Right lobe of liver (tissue), 4 donors: ENCODE data around the gene PNRC1.

Experiments used
- POLR2A ChIP-seq: fragments of 450-650 bp; IDR thresholded peaks from one replicate; pipeline ENCODE4 v1.6.1; 2017; ENCODE audit warnings: antibody characterized with exemption, mild to moderate bottlenecking
- TF ChIP-seq, protein P1 (sequence below), 4 donors: fragments of 200-600 bp in 3 of 4; fragments of 450-650 bp in 1 of 4; IDR thresholded peaks; one replicate each; pipeline versions ENCODE4 v1.5.1 to v1.8.0; 2016 to 2022; ENCODE audit warnings: antibody characterized with exemption in 4 of 4, mild to moderate bottlenecking in 2 of 4
- donor health status: DM: no; HTN: no; CAD: no.
- donor health status: DM: no; HTN: no; CAD: no.
- donor health status: DM: no; HTN: yes; CAD: no.

GRCh38 chr6:89054208-89054607 lies 26.3 kb upstream of the PNRC1 start:
- TF ChIP-seq, protein P1, sequence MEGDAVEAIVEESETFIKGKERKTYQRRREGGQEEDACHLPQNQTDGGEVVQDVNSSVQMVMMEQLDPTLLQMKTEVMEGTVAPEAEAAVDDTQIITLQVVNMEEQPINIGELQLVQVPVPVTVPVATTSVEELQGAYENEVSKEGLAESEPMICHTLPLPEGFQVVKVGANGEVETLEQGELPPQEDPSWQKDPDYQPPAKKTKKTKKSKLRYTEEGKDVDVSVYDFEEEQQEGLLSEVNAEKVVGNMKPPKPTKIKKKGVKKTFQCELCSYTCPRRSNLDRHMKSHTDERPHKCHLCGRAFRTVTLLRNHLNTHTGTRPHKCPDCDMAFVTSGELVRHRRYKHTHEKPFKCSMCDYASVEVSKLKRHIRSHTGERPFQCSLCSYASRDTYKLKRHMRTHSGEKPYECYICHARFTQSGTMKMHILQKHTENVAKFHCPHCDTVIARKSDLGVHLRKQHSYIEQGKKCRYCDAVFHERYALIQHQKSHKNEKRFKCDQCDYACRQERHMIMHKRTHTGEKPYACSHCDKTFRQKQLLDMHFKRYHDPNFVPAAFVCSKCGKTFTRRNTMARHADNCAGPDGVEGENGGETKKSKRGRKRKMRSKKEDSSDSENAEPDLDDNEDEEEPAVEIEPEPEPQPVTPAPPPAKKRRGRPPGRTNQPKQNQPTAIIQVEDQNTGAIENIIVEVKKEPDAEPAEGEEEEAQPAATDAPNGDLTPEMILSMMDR (IDR thresholded peaks at IDR 0.05), result no peak
- TF ChIP-seq POLR2A, result no peak
